ENCODE measurements around the gene PIGT.

The PIGT gene

GRCh38 chr20:45427236-45428149, 11.6 kb downstream of the PIGT start:
- H3K27ac ChIP-seq: no peak overlapping the region
- TF ChIP-seq CTCF (IDR thresholded peaks at IDR 0.05): no peak
- TF ChIP-seq ZFX (IDR thresholded peaks at IDR 0.05; ENCODE audit: borderline replicate concordance): no peak

- H3K27ac ChIP-seq: no peak overlapping the region
- TF ChIP-seq CTCF (IDR thresholded peaks at IDR 0.05) (no peak), ZFX (IDR thresholded peaks at IDR 0.05; ENCODE audit: borderline replicate concordance) (no peak)
These were observed 13.7 kb downstream of the PIGT start for GRCh38 chr20:45429618-45430017.

- H3K27ac ChIP-seq: no peak overlapping the region
- TF ChIP-seq CTCF (IDR thresholded peaks at IDR 0.05) (no peak), ZFX (IDR thresholded peaks at IDR 0.05; ENCODE audit: borderline replicate concordance) (no peak)
These were observed 16.4 kb downstream of the PIGT start for GRCh38 chr20:45432294-45432693.

GRCh38 chr20:45433316-45433715, 17.4 kb downstream of the PIGT start:
- no peak overlapping the region for H3K27ac ChIP-seq
- no peak for TF ChIP-seq CTCF (IDR thresholded peaks at IDR 0.05)
- no peak for TF ChIP-seq ZFX (IDR thresholded peaks at IDR 0.05; ENCODE audit: borderline replicate concordance)

GRCh38 chr20:45433976-45434375, 18.0 kb downstream of the PIGT start:
- no peak overlapping the region for H3K27ac ChIP-seq
- no peak for TF ChIP-seq CTCF (IDR thresholded peaks at IDR 0.05)
- TF ChIP-seq ZFX (IDR thresholded peaks at IDR 0.05; ENCODE audit: borderline replicate concordance): no peak

GRCh38 chr20:45436732-45437485, 21.0 kb downstream of the PIGT start:
- H3K27ac ChIP-seq: no peak overlapping the region
- peak; percentile 95 for TF ChIP-seq CTCF (IDR thresholded peaks at IDR 0.05)
- TF ChIP-seq ZFX (IDR thresholded peaks at IDR 0.05; ENCODE audit: borderline replicate concordance): no peak

GRCh38 chr20:45440424-45440823, 24.5 kb downstream of the PIGT start:
- H3K27ac ChIP-seq: no peak overlapping the region
- TF ChIP-seq ZFX (IDR thresholded peaks at IDR 0.05; ENCODE audit: borderline replicate concordance) (no peak), CTCF (IDR thresholded peaks at IDR 0.05) (no peak)
